Adipocyte (in vitro differentiated cells): Measurements from ENCODE around the gene ERMN.
"Not testable (repeated sequence)": the region's sequence is repeated elsewhere in the genome, so short reads cannot be mapped to it uniquely, and the experiment has no call there.

Experiments used
- DNase-seq: peaks from one replicate; pipeline ENCODE4 v3.0.0-alpha.2; 2015; ENCODE audit warnings: low read depth
- H3K27me3 ChIP-seq: replicated peaks from 2 replicates; pipeline ENCODE4 v1.7.0; 2013; ENCODE audit warnings: mild to moderate bottlenecking, low read length, moderate library complexity; ENCODE audit not compliant: control insufficient read depth, insufficient read depth
- H3K36me3 ChIP-seq: 2 replicates; pipeline ENCODE4 v1.7.0; 2013; ENCODE audit warnings: low read length, mild to moderate bottlenecking, moderate library complexity; ENCODE audit not compliant: control insufficient read depth, insufficient read depth, severe bottlenecking
- H3K4me1 ChIP-seq: 2 replicates; pipeline ENCODE4 v1.7.0; 2013; ENCODE audit warnings: mild to moderate bottlenecking, low read length, moderate library complexity; ENCODE audit not compliant: control insufficient read depth, insufficient read depth
- H3K4me3 ChIP-seq: 2 replicates; pipeline ENCODE4 v1.7.0; 2013; ENCODE audit warnings: mild to moderate bottlenecking, low read length, moderate library complexity
- H3K9ac ChIP-seq: 2 replicates; pipeline ENCODE4 v1.7.0; 2013; ENCODE audit warnings: mild to moderate bottlenecking, low read length, moderate library complexity
- H3K9me3 ChIP-seq: 2 replicates; pipeline ENCODE4 v1.7.0; 2013; ENCODE audit warnings: mild to moderate bottlenecking, low read length, moderate library complexity; ENCODE audit not compliant: control insufficient read depth

The ERMN gene, protein sequence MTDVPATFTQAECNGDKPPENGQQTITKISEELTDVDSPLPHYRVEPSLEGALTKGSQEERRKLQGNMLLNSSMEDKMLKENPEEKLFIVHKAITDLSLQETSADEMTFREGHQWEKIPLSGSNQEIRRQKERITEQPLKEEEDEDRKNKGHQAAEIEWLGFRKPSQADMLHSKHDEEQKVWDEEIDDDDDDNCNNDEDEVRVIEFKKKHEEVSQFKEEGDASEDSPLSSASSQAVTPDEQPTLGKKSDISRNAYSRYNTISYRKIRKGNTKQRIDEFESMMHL

DNA sequence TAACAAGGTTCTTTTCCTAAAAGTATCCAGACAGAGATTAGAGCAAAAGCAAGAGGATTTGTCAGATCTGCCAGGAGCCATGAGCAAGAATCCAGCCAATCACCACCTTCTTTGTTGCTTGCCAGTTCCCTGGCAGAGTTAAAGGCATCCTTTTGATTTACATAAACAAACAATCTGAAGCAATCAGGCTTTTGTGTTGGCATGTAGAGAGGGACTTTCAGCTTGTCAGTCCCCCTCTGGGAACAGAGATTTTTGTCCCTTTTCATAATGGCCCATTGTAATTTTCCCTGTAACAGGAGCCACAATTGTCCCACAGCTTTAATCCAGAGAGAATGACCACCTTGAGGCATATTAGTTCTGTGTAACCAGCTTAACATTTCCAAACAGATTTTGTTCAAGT, at the start of gene ERMN:
TSS of gene ERMN (minus strand) at position 39 of the 400 bp plus-strand sequence. CDS start 182 bp downstream, outside the sequence.
- H3K36me3 ChIP-seq: no peaks in the 10 kb centered on the region
- H3K4me1 ChIP-seq: peaks cover 7% of the 10 kb centered on the region
- H3K9me3 ChIP-seq: no peaks in the 10 kb centered on the region
- H3K27me3 ChIP-seq: no peaks in the 10 kb centered on the region
- DNase-seq: no peak
- H3K4me3 ChIP-seq: no peak within 1 kb of the TSS
- H3K9ac ChIP-seq: no peak within 1 kb of the TSS

DNA sequence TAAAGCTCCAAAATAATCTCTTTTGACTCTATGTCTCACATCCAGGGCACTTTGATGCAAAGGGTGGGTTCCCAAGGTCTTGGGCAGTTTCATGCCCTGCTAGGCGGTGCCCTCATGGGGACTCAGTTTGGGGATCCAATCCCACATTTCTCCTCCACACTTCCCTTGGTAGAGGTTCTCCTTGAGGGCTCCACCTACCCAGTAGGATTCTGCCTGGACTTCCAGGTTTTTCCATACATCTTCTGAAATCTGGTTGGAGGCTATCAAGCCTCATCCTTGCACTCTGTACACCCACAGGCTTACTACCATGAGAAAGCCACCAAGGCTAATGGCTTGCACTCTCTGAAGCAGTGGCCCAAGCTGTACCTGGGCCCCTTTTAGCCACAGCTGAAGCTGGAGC, 49.8 kb upstream of the ERMN start:
- no peak for DNase-seq
- Histone ChIP-seq H3K4me3 (no peak overlapping the region), H3K9me3 (peaks cover 13% of the 10 kb centered on the region), H3K4me1 (no peaks in the 10 kb centered on the region), H3K9ac (no peak overlapping the region), H3K27me3 (no peaks in the 10 kb centered on the region), H3K36me3 (no peaks in the 10 kb centered on the region)

DNA sequence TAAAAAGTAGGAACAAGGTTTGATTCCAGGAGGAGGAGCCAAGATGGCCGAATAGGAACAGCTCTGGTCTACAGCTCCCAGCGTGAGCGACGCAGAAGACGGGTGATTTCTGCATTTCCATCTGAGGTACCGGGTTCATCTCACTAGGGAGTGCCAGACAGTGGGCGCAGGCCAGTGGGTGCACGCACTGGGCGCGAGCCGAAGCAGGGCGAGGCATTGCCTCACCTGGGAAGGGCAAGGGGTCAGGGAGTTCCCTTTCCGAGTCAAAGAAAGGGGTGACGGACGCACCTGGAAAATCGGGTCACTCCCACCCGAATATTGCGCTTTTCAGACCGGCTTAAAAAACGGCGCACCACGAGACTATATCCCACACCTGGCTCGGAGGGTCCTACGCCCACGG, 42.9 kb upstream of the ERMN start:
- H3K9me3 ChIP-seq, H3K4me3 ChIP-seq, DNase-seq, H3K36me3 ChIP-seq, H3K9ac ChIP-seq, H3K27me3 ChIP-seq: not testable (repeated sequence)
- peaks cover 12% of the 10 kb centered on the region for H3K4me1 ChIP-seq

DNA sequence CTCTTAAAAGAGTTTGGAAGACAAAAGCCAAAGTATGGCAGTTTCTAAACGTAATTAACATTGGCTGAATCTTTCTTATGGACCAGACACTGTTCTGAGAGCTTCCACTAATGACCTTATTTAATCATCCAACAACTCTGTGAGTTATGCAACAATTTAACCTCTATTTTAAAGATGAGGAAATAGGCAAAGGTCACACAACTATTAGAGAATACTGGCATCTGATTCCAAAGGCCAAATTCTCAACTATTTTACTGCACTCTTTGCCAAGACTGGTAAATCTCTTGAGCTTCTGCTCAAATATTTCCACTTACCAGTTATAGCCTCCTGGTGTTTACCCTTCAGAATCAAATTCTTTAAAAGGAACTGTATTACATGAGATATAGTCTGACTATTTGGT, 42.1 kb upstream of the ERMN start:
- H3K4me1 ChIP-seq: peaks cover 16% of the 10 kb centered on the region
- no peak for DNase-seq
- H3K36me3 ChIP-seq: no peaks in the 10 kb centered on the region
- no peak overlapping the region for H3K9ac ChIP-seq
- no peaks in the 10 kb centered on the region for H3K9me3 ChIP-seq
- no peaks in the 10 kb centered on the region for H3K27me3 ChIP-seq
- H3K4me3 ChIP-seq: no peak overlapping the region

DNA sequence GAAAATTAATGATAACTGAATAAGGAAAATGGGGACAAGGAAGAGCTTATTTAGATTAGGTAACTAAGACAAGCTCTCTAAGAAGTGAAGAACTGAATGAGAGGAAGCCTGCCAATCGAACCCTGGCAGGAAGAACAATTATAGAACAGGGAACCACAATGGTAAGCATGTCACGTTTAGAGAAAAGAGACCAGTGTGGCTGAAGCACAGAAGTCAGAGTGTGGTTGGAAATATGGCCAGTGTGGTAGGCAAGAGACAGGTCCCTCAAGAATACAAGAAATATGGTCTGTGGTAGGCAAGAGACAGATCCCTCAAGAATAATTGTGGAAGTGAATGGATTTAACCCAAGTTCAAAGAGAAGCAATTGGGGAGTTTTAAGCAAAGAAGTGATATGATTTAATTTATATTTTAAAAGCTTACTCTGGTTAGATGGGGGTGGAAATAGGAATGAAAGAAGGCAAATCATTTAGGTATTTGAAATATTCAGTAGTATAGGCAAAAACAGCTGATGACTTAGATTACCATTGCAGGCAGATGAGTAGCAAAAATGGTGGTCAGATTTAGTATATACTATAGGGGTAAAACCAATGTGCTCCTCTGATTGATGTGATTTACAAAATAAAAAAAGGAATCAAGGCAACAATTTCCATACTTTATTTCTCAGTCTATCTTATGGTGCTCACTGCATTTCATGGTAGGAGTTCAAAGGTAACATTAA, 38.8 kb upstream of the ERMN start:
- H3K4me1 ChIP-seq: peaks cover 16% of the 10 kb centered on the region
- H3K4me3 ChIP-seq: no peak overlapping the region
- no peaks in the 10 kb centered on the region for H3K36me3 ChIP-seq
- no peak overlapping the region for H3K9ac ChIP-seq
- no peaks in the 10 kb centered on the region for H3K27me3 ChIP-seq
- no peak for DNase-seq
- peaks cover 5% of the 10 kb centered on the region for H3K9me3 ChIP-seq

DNA sequence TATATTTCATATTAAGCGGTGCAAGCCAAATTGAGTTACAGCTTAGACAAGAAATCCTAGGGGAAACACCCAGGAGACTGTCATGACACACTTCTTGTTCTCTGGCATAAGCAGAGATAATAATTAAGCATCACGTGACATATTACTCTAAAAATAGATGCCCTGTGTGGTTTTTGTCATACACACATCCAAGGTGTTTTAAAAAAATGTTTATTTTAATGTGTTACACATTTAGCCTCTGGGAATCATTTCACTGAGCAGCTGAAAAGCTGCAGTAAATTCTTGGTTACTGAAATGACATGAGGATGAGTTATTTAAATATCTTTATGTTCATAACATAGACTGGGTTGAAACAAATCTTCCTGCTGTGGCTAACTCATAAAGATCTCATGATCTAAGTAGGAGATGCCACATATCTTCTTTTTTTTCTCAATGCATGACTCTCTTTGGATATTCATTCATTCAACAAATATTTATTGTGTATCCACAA, 38.0 kb upstream of the ERMN start:
- peak; percentile 12 for DNase-seq
- Histone ChIP-seq H3K4me1 (peaks cover 16% of the 10 kb centered on the region), H3K27me3 (no peaks in the 10 kb centered on the region), H3K9ac (no peak overlapping the region), H3K9me3 (peaks cover 5% of the 10 kb centered on the region), H3K36me3 (no peaks in the 10 kb centered on the region), H3K4me3 (no peak overlapping the region)

DNA sequence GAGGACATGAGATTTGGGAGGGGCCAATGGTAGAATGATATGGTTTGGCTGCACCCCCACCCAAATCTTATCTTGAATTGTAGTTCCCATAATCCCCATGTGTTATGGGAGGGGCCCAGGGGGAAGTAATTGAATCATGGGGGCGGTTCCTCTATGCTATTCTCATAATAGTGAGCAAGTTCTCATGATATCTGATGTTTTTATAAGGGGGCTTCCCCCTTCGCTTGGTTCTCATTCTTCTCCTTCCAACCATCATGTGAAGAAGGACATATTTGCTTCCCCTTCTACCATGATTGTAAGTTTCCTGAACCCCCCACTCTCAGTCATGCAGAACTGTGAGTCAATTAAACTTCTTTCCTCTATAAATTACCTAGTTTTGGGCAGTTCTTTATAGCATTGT, 37.0 kb upstream of the ERMN start:
- peaks cover 5% of the 10 kb centered on the region for H3K9me3 ChIP-seq
- H3K9ac ChIP-seq: no peak overlapping the region
- H3K4me3 ChIP-seq: no peak overlapping the region
- no peaks in the 10 kb centered on the region for H3K27me3 ChIP-seq
- H3K4me1 ChIP-seq: peaks cover 13% of the 10 kb centered on the region
- H3K36me3 ChIP-seq: no peaks in the 10 kb centered on the region
- DNase-seq: no peak

DNA sequence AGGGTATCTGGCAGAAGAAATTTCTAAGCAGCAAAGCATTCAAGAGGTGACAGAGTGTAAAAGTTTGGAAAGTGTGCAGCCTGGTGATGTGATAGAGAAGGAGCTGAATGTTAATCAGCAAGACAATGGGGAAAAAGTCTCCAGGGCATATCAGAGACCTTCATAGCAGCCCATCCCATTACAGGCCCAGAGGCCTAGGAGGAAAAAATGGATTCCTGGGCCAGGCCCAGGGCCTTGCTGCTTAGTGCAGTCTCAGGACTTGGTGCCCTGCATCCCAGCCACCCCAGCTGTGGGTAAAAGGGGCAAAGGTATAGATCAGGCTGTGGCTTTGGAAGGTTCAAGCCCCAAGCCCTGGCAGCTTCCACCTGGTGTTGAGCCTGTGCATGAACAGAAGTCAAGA, 35.9 kb upstream of the ERMN start:
- no peaks in the 10 kb centered on the region for H3K27me3 ChIP-seq
- no peak overlapping the region for H3K4me3 ChIP-seq
- peaks cover 9% of the 10 kb centered on the region for H3K4me1 ChIP-seq
- no peak overlapping the region for H3K9ac ChIP-seq
- DNase-seq: no peak
- peaks cover 5% of the 10 kb centered on the region for H3K9me3 ChIP-seq
- no peaks in the 10 kb centered on the region for H3K36me3 ChIP-seq

DNA sequence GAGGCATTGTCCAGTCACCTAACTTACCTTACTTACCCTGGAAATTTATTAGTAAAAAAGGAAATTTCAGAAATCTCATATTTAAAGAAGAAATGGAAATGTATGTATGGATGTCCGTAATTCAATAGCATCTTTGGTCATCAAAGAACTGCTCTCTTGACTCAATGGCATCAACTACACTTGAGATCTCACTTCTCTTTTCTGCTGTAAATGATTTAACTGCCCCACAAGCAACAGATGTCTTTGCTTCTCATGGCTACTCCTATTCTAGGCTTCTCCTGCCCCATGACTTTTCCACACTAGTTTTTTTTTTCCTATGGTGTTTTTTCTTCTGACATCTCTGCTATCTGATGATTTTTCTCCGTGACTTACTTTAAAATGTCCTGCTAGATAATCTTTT, 34.0 kb upstream of the ERMN start:
- no peak for DNase-seq
- no peaks in the 10 kb centered on the region for H3K27me3 ChIP-seq
- no peaks in the 10 kb centered on the region for H3K36me3 ChIP-seq
- peaks cover 9% of the 10 kb centered on the region for H3K4me1 ChIP-seq
- H3K4me3 ChIP-seq: no peak overlapping the region
- peaks cover 5% of the 10 kb centered on the region for H3K9me3 ChIP-seq
- H3K9ac ChIP-seq: no peak overlapping the region

DNA sequence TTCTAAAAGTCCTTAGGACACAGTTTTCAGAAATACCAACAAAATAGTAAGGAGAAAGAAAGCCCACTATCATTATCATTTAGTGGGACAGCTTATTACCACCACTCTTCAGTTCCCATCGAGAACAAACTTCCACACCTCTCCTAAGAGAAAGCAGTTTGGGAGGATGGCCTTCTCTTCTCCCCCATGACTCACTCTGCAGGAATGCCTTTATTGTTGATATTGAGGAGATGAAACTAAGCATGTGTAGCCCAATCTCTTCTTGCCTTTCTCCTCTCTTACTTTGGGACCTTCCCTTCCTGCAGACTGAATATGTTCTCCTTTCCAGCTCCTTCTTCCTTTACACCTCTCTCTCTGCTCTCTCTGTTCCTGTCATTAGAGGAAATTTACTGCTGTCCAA, 30.0 kb upstream of the ERMN start:
- H3K4me3 ChIP-seq: no peak overlapping the region
- no peaks in the 10 kb centered on the region for H3K36me3 ChIP-seq
- no peak overlapping the region for H3K9ac ChIP-seq
- no peaks in the 10 kb centered on the region for H3K9me3 ChIP-seq
- no peaks in the 10 kb centered on the region for H3K4me1 ChIP-seq
- DNase-seq: peak; percentile 40
- no peaks in the 10 kb centered on the region for H3K27me3 ChIP-seq

DNA sequence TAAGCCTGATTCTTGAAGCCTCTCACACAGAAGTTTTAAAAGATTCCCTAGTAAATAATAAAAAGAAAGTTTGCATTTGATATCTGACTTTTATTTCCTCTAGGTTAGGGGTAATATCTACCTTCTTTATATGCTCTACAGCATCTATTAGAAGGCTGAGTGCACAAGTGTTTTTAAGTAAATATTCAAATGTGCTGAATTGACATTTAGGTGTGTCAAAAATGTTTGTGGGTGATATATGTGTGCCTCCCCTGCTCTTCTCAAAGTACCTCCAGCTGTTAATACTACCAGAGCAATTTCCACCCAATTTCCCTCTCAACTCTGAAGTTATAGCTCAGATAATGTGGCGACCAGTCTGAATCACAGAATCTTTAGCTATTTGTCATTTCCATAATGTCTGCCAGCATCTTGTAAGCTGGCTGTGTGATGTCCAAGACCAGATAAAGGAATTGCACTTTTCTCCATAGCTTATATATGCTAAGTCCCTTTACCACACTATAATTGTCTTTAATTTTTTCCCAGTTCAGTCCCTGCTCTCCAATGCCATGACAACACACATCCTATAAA, 24.4 kb upstream of the ERMN start:
- no peaks in the 10 kb centered on the region for H3K27me3 ChIP-seq
- H3K9ac ChIP-seq: no peak overlapping the region
- no peaks in the 10 kb centered on the region for H3K9me3 ChIP-seq
- no peaks in the 10 kb centered on the region for H3K4me1 ChIP-seq
- H3K36me3 ChIP-seq: no peaks in the 10 kb centered on the region
- no peak overlapping the region for H3K4me3 ChIP-seq
- DNase-seq: peak; percentile 30
